Upper lobe of left lung (tissue), 4 donors: Measurements from ENCODE around the gene DCST1.

Experiments
- EP300 ChIP-seq, 4 donors: sonication (generic); formaldehyde crosslinking; IDR thresholded peaks; one replicate each; pipeline ENCODE4 v1.5.1; 2017; ENCODE audit warnings: antibody characterized with exemption in 4 of 4, control low read depth in 2 of 4
- POLR2A ChIP-seq, 4 donors: fragments of 450-650 bp; IDR thresholded peaks; one replicate each; pipeline ENCODE4 v1.5.1; 2016 to 2017; ENCODE audit warnings: antibody characterized with exemption in 4 of 4, mild to moderate bottlenecking in 2 of 4
- POLR2AphosphoS5 ChIP-seq, 2 donors: sonication (generic); formaldehyde crosslinking; IDR thresholded peaks; one replicate each; pipeline ENCODE4 v1.5.1; 2017; ENCODE audit warnings: antibody characterized with exemption in 2 of 2
- TF ChIP-seq, protein P1 (sequence below), 6 experiments: fragments of 450-650 bp in 4 of 6; fragments of 200-600 bp in 2 of 6; sonication (generic) in 2 of 6; IDR thresholded peaks; one replicate each; pipeline ENCODE4 v1.5.1; 2016 to 2019; ENCODE audit warnings: antibody characterized with exemption in 6 of 6

GRCh38 chr1:155022927-155023236 lies 10.7 kb upstream of the DCST1 start:
- TF ChIP-seq, protein P1, sequence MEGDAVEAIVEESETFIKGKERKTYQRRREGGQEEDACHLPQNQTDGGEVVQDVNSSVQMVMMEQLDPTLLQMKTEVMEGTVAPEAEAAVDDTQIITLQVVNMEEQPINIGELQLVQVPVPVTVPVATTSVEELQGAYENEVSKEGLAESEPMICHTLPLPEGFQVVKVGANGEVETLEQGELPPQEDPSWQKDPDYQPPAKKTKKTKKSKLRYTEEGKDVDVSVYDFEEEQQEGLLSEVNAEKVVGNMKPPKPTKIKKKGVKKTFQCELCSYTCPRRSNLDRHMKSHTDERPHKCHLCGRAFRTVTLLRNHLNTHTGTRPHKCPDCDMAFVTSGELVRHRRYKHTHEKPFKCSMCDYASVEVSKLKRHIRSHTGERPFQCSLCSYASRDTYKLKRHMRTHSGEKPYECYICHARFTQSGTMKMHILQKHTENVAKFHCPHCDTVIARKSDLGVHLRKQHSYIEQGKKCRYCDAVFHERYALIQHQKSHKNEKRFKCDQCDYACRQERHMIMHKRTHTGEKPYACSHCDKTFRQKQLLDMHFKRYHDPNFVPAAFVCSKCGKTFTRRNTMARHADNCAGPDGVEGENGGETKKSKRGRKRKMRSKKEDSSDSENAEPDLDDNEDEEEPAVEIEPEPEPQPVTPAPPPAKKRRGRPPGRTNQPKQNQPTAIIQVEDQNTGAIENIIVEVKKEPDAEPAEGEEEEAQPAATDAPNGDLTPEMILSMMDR (IDR thresholded peaks at IDR 0.05), result no peak
- TF ChIP-seq POLR2A (IDR thresholded peaks at IDR 0.05) (no peak), EP300 (IDR thresholded peaks at IDR 0.05) (no peak), POLR2AphosphoS5 (IDR thresholded peaks at IDR 0.05) (no peak)
